Bronchial epithelial cell (primary cell): ENCODE data around the gene RCAN2. TPM values are rescaled to one million over a fixed set of nuclear protein-coding genes. Genes with fewer than 3 reads are reported as not detected.

Source experiments
- DNase-seq: peaks from one replicate; pipeline ENCODE4 v3.0.0-alpha.2; 2010; ENCODE audit warnings: low read depth
- FAIRE-seq: peaks from 2 replicates; lab custom pipeline; 2011; peaks lifted over from hg19 to GRCh38; lab: Jason Lieb, UNC
- H3K27me3 ChIP-seq: 2 replicates; pipeline ENCODE4 v1.5.1; 2011; ENCODE audit warnings: low read length; ENCODE audit not compliant: control insufficient read depth, insufficient read depth
- H3K36me3 ChIP-seq: 2 replicates; pipeline ENCODE4 v1.5.1; 2011; ENCODE audit warnings: low read length; ENCODE audit not compliant: control insufficient read depth, insufficient read depth
- H3K4me3 ChIP-seq: 2 replicates; pipeline ENCODE4 v1.5.1; 2011; ENCODE audit warnings: mild to moderate bottlenecking, low read depth, low read length, control low read depth
- CTCF ChIP-seq: IDR thresholded peaks from 2 replicates; pipeline ENCODE4 v1.5.1; 2011; ENCODE audit warnings: mild to moderate bottlenecking, moderate library complexity, low read length, control low read depth, inconsistent platforms; ENCODE audit not compliant: insufficient read depth, severe bottlenecking
- total RNA-seq: library from RNA; depleted of rRNA; stranded (reverse); fragments of >200 nt; gene quantifications from 2 replicates; pipeline ENCODE4 v1.2.1, GENCODE V29; 2014

The RCAN2 gene
- total RNA-seq, 1 donor from 2014 or later = under 0.01 TPM

GRCh38 chr6:46414398-46414797, 76.9 kb downstream of the RCAN2 start:
- Histone ChIP-seq H3K4me3 (no peak overlapping the region), H3K36me3 (no peaks in the 10 kb centered on the region), H3K27me3 (no peaks in the 10 kb centered on the region)
- no peak for DNase-seq
- no peak for TF ChIP-seq CTCF
- no peak for FAIRE-seq

- no peak for TF ChIP-seq CTCF
- no peaks in the 10 kb centered on the region for H3K36me3 ChIP-seq
- H3K27me3 ChIP-seq = no peaks in the 10 kb centered on the region
- FAIRE-seq (no peak), DNase-seq (no peak)
- H3K4me3 ChIP-seq = no peak overlapping the region
These were observed 78.6 kb downstream of the RCAN2 start for GRCh38 chr6:46412662-46413061.

GRCh38 chr6:46411456-46412197, 79.6 kb downstream of the RCAN2 start:
- Histone ChIP-seq H3K4me3 (no peak overlapping the region), H3K27me3 (no peaks in the 10 kb centered on the region), H3K36me3 (no peaks in the 10 kb centered on the region)
- TF ChIP-seq CTCF = no peak
- DNase-seq = no peak
- FAIRE-seq = no peak

- peak; percentile 44 for TF ChIP-seq CTCF
- FAIRE-seq (no peak), DNase-seq (peak; percentile 38)
- no peak overlapping the region for H3K4me3 ChIP-seq
- H3K36me3 ChIP-seq = no peaks in the 10 kb centered on the region
- H3K27me3 ChIP-seq = no peaks in the 10 kb centered on the region
These were observed 80.8 kb downstream of the RCAN2 start for GRCh38 chr6:46410334-46410953.

- H3K36me3 ChIP-seq = no peaks in the 10 kb centered on the region
- no peak overlapping the region for H3K4me3 ChIP-seq
- DNase-seq = no peak
- TF ChIP-seq CTCF = no peak
- no peak for FAIRE-seq
- no peaks in the 10 kb centered on the region for H3K27me3 ChIP-seq
These were observed 83.3 kb downstream of the RCAN2 start for GRCh38 chr6:46407776-46408530.
